ENCODE results near the gene JUNB. TPM values are rescaled to one million over a fixed set of nuclear protein-coding genes. Genes with fewer than 3 reads are reported as not detected.

The JUNB gene
- total RNA-seq, 3 donors from 2014 or later = 170 to 191 (median 191) TPM

DNA sequence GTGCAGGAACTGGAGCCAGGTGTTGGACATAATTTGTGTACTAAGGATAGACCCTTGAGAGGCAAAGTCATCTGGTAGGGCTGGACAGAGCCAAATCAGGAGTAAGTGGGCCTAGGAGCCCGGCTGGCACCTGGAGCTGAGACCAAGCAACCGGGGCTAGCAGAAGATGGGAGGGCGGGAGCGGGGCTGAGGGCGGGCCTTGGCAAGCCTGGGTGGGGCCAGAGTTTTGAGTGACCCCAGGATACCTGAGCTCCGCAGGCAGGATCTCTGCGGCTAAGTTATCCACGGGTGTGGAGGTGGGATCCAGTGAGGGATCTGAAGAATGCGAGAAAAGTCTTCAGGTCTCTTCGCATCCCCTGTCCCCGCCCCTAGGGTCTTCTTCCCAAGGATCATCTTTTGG is 24.1 kb upstream of the JUNB start:
- peaks cover 13% of the 10 kb centered on the region for H3K4me1 ChIP-seq (ENCODE audit: low read depth)
- no peaks in the 10 kb centered on the region for H3K36me3 ChIP-seq (ENCODE audit: low read depth)
- intact Hi-C loops (cut with DNase I, micrococcal nuclease) = loop anchor here in 1 of 2 donors (5.0 kb wide), 1 partner anchor 80 kb away; no protein-coding TSS in a partner anchor
- H3K9me3 ChIP-seq = no peaks in the 10 kb centered on the region
- ATAC-seq = no peak
- TF ChIP-seq, protein P1, sequence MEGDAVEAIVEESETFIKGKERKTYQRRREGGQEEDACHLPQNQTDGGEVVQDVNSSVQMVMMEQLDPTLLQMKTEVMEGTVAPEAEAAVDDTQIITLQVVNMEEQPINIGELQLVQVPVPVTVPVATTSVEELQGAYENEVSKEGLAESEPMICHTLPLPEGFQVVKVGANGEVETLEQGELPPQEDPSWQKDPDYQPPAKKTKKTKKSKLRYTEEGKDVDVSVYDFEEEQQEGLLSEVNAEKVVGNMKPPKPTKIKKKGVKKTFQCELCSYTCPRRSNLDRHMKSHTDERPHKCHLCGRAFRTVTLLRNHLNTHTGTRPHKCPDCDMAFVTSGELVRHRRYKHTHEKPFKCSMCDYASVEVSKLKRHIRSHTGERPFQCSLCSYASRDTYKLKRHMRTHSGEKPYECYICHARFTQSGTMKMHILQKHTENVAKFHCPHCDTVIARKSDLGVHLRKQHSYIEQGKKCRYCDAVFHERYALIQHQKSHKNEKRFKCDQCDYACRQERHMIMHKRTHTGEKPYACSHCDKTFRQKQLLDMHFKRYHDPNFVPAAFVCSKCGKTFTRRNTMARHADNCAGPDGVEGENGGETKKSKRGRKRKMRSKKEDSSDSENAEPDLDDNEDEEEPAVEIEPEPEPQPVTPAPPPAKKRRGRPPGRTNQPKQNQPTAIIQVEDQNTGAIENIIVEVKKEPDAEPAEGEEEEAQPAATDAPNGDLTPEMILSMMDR (IDR thresholded peaks at IDR 0.05) = no peak
- H3K4me3 ChIP-seq = no peak overlapping the region
- no peak for DNase-seq

DNA sequence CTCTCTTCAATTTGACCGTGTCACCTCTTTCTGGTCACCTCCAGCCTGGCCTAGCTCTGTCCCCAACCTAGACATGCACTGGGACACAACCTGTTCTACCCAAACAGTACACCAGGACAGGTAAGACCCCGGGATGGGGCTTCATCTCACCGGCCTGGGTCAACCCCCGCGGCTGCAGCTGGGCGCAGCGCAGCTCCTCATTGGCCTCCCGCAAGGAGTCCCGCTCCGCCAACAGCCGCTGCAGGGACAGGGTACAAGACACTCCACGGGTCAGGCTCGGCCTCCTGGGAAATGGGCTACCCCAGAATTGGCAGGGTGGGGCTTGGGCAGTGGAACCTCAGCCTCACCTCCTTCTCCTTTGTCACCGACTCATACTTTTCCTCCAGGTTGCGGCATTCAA is 23.6 kb upstream of the JUNB start:
- intact Hi-C loops (cut with DNase I, micrococcal nuclease) = loop anchor here in 1 of 2 donors (5.0 kb wide), 1 partner anchor 80 kb away; no protein-coding TSS in a partner anchor
- Histone ChIP-seq H3K36me3 (ENCODE audit: low read depth) (no peaks in the 10 kb centered on the region), H3K9me3 (no peaks in the 10 kb centered on the region), H3K4me3 (no peak overlapping the region), H3K4me1 (ENCODE audit: low read depth) (peaks cover 13% of the 10 kb centered on the region)
- TF ChIP-seq, protein P1 (IDR thresholded peaks at IDR 0.05) = no peak
- ATAC-seq (no peak), DNase-seq (no peak)

GRCh38 chr19:12769689-12770088 is 21.6 kb upstream of the JUNB start:
- H3K4me1 ChIP-seq (ENCODE audit: low read depth) = peaks cover 24% of the 10 kb centered on the region
- H3K4me3 ChIP-seq = no peak overlapping the region
- ATAC-seq (peak; percentile 86), DNase-seq (peak; percentile 59 to 79 (median 78))
- H3K9me3 ChIP-seq = no peaks in the 10 kb centered on the region
- intact Hi-C loops (cut with DNase I, micrococcal nuclease) = loop anchor here in 1 of 2 donors (5.0 kb wide), 1 partner anchor 78 kb away; no protein-coding TSS in a partner anchor
- H3K36me3 ChIP-seq (ENCODE audit: low read depth) = no peaks in the 10 kb centered on the region
- TF ChIP-seq, protein P1 (IDR thresholded peaks at IDR 0.05) = no peak

DNA sequence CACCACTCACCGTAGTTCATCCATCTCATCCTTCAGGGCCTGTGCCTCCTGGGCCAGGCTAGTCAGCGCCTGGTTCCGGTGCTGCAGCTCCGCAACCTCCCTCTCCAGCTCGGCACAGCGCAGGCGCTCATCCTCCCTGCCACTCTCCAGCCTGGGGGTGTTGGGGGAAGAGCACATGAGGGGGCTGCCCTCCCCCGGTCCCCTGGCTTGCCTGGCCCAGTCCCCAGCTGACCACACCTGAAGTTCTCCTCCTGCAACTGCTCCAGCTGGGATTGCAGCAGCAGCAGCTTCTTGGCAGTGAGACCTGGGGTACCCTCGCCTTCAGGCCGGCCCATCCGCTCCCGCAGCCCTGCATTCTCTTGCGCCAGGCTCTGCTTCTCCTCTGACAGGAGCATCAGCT is 20.4 kb upstream of the JUNB start:
- Histone ChIP-seq H3K4me1 (ENCODE audit: low read depth) (peaks cover 26% of the 10 kb centered on the region), H3K4me3 (no peak overlapping the region), H3K9me3 (no peaks in the 10 kb centered on the region), H3K36me3 (ENCODE audit: low read depth) (no peaks in the 10 kb centered on the region)
- intact Hi-C loops (cut with DNase I, micrococcal nuclease) = no loop called here
- TF ChIP-seq, protein P1 (IDR thresholded peaks at IDR 0.05) = no peak
- ATAC-seq (no peak), DNase-seq (no peak)

- Histone ChIP-seq H3K4me1 (ENCODE audit: low read depth) (peaks cover 26% of the 10 kb centered on the region), H3K36me3 (ENCODE audit: low read depth) (no peaks in the 10 kb centered on the region), H3K9me3 (no peaks in the 10 kb centered on the region), H3K4me3 (no peak overlapping the region)
- DNase-seq (no peak), ATAC-seq (no peak)
- intact Hi-C loops (cut with DNase I, micrococcal nuclease) = no loop called here
- TF ChIP-seq, protein P1 (IDR thresholded peaks at IDR 0.05) = no peak
Observed at GRCh38 chr19:12772323-12772722, 19.0 kb upstream of the JUNB start.

DNA sequence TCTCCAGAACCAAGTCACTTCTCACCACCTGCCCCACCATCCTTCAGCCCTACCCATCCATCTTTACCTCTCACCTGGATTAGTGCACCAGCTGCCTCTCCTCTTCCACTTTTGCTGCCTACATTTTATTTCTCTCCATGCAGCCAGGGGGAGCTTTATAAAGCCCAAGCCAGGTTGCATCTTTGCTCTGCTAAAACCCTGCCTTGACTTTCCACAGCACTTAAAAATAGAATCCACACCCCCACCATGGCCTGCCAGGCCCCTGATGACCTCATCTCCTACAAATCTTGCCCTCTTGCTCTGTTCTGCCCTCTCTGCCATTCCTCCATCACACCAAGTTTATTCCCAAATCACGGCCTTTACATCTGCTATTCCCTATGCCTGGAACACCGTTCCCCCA is 17.7 kb upstream of the JUNB start:
- ATAC-seq (no peak), DNase-seq (no peak)
- Histone ChIP-seq H3K9me3 (no peaks in the 10 kb centered on the region), H3K4me1 (ENCODE audit: low read depth) (peaks cover 32% of the 10 kb centered on the region), H3K4me3 (no peak overlapping the region), H3K36me3 (ENCODE audit: low read depth) (no peaks in the 10 kb centered on the region)
- intact Hi-C loops (cut with DNase I, micrococcal nuclease) = no loop called here
- TF ChIP-seq, protein P1 (IDR thresholded peaks at IDR 0.05) = no peak
